Cardiac fibroblast (primary cell): ENCODE results near the gene BTLA.
A peak's percentile ranks its signal among the peaks of the same experiment; 100 is the strongest.

Experiments used
- DNase-seq, 2 donors: peaks; one replicate each; pipeline versions ENCODE4 v3.0.0 to v3.0.0-alpha.2; 2010; ENCODE audit warnings: low read depth in 2 of 2
- H3K4me3 ChIP-seq, 2 donors: replicated peaks in 1 of 2; 1 replicate in 1 of 2; 2 replicates in 1 of 2; pipeline ENCODE4 v1.5.1; 2011; ENCODE audit warnings: low read depth in 2 of 2, low read length in 2 of 2, mild to moderate bottlenecking in 2 of 2, moderate library complexity in 1 of 2
- CTCF ChIP-seq: IDR thresholded peaks from one replicate; pipeline ENCODE4 v1.5.1; 2011; ENCODE audit warnings: low read depth, mild to moderate bottlenecking, low read length, inconsistent platforms

Gene BTLA

DNA sequence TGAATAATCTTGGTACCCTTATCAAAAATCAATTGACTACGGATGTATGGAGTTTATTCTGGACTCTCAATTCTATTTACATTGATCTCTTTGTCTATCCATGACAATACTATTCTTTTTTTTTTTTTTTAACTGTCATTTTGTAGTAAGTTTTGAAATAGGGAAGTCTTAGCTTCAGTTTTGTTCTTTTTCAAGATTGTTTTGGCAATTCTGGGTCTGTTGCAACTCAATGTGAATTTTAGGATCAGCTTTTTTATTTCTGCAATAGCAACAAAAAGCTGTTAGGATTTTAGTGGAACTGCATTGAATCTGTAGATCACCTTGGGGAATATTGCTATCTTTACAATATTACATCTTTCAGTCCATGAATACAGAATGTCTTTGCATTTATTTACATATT lies 21.4 kb downstream of the BTLA start:
- no peak overlapping the region for H3K4me3 ChIP-seq
- no peak for TF ChIP-seq CTCF
- no peak for DNase-seq

- DNase-seq: no peak
- TF ChIP-seq CTCF: no peak
- H3K4me3 ChIP-seq: no peak overlapping the region
These were observed 22.9 kb downstream of the BTLA start for GRCh38 chr3:112476346-112476745.

DNA sequence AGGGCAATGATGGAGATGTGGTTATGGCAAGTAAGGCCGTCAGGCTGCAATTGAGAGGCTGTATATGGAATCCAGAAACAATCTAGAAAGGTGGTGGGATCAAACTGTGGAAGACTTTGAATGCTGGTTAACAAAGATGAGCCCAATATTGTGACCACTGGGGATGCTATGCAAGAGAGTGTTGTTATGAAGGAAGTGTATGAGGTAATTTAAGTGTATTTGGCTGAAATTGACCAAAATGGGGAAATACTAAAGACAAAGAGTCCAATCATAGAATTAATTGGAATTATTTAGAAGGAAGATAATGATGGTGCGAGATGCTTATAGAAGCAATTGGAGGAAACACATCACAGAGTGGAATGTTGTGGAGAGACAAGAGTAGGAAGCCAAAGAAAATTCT lies 24.5 kb downstream of the BTLA start:
- no peak for TF ChIP-seq CTCF
- H3K4me3 ChIP-seq: no peak overlapping the region

DNA sequence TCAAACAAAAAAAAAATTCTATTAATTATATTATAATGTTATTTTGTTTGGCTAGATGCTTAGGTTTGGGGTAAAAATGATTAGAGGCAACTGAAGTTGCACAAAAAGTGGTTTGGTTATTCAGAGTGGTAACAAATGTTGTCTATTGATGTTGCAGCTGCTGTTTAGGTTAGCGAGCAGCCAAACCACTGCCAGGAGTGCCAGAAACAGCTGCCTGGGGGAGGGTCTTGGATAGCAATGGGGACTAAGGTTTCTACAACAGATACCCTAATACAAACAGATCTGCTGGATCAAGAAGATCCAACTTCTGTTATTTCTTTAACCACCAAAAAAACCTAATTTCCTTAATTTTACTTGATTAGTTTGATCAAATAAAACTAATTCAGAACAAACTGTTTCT lies 26.6 kb downstream of the BTLA start:
- TF ChIP-seq CTCF: no peak
- no peak for DNase-seq
- H3K4me3 ChIP-seq: no peak overlapping the region

More for the DNA sequence above, 24.5 kb downstream of the BTLA start:
- DNase-seq: no peak

DNA sequence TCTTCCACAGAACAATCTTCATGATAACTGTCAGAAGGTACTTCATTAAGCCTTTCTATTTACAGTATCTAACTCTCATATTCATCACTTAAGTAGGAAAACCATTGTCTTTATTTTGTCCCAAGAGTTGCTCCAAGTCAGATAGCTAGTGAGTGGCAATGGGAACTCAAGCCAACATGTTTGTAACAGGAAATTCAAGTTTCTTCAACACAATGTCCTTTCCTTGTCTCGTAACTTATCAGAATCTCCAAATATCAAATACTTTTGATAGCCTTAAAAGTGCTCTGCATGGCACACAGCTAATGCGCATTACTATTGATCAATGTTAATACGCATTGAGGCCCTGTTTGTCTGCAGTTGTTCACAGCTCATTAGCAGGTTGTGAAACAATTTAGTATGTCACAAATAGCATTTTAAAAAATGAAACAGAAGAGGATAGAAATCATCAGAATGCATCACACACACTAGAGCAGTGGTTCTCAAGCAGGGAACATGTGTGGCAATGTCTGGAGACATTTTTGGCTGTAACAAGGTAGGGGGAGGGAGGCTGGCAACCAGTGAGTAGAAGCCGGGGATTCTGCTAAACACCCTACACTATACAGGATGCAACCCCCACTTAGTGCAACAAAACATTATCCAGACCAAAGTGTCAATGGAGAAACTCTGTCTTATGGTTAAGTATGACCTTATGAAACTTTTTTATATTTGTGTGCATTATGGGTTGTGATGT lies 27.5 kb downstream of the BTLA start:
- no peak overlapping the region for H3K4me3 ChIP-seq
- peak in 1 of 2 donors; percentile 49 for DNase-seq
- TF ChIP-seq CTCF: no peak

GRCh38 chr3:112470788-112471187 lies 28.5 kb downstream of the BTLA start:
- peak in 1 of 2 donors; percentile 15 for DNase-seq
- TF ChIP-seq CTCF: no peak

GRCh38 chr3:112469671-112470070 lies 29.6 kb downstream of the BTLA start:
- no peak overlapping the region for H3K4me3 ChIP-seq
- no peak for TF ChIP-seq CTCF
- no peak for DNase-seq

More at GRCh38 chr3:112470788-112471187, 28.5 kb downstream of the BTLA start:
- H3K4me3 ChIP-seq: no peak overlapping the region
